Neural cell (in vitro differentiated cells): ENCODE results near the gene ELMO2. TPM values are rescaled to one million over a fixed set of nuclear protein-coding genes. Genes with fewer than 3 reads are reported as not detected.

Source experiments
- H2AFZ ChIP-seq: fragments of 200-600, 300-800 bp; sonication (generic), shearing (Covaris generic); 2 replicates; pipeline ENCODE4 v1.6.0; 2014; ENCODE audit warnings: low read depth, mild to moderate bottlenecking, antibody characterized with exemption, low read length, moderate library complexity
- H3F3A ChIP-seq: fragments of 200-600 bp; shearing (Covaris generic); 2 replicates; pipeline ENCODE4 v1.6.1; 2016; ENCODE audit warnings: mild to moderate bottlenecking, moderate library complexity, mixed read lengths, antibody characterized with exemption, low read length; ENCODE audit not compliant: insufficient read depth, poor library complexity, severe bottlenecking
- H3K27ac ChIP-seq: fragments of 200-600, 300-800 bp; sonication (generic), shearing (Covaris generic); 2 replicates; pipeline ENCODE4 v1.5.1; 2014; ENCODE audit warnings: mild to moderate bottlenecking, low read length, moderate library complexity
- H3K27me3 ChIP-seq: fragments of 300-800, 200-600 bp; sonication (generic), shearing (Covaris generic); 2 replicates; pipeline ENCODE4 v1.6.0; 2014; ENCODE audit warnings: mild to moderate bottlenecking, low read depth, low read length, moderate library complexity; ENCODE audit not compliant: insufficient read depth
- H3K36me3 ChIP-seq: fragments of 300-800, 200-600 bp; sonication (generic), shearing (Covaris generic); 2 replicates; pipeline ENCODE4 v1.5.1; 2014; ENCODE audit warnings: mild to moderate bottlenecking, antibody characterized with exemption, low read length, moderate library complexity; ENCODE audit not compliant: insufficient read depth
- H3K4me2 ChIP-seq: fragments of 300-800, 200-600 bp; sonication (generic), shearing (Covaris generic); 2 replicates; pipeline ENCODE4 v1.6.0; 2014; ENCODE audit warnings: mild to moderate bottlenecking, low read length
- H3K4me3 ChIP-seq: fragments of 300-800, 200-600 bp; sonication (generic), shearing (Covaris generic); 2 replicates; pipeline ENCODE4 v1.5.1; 2014; ENCODE audit warnings: mild to moderate bottlenecking, low read length, moderate library complexity
- H3K79me2 ChIP-seq: fragments of 200-600 bp; shearing (Covaris generic); replicated peaks from 2 replicates; pipeline ENCODE4 v1.6.0; 2014; ENCODE audit warnings: mild to moderate bottlenecking, low read length, moderate library complexity; ENCODE audit not compliant: insufficient read depth
- H3K9ac ChIP-seq: fragments of 300-800, 200-600 bp; sonication (generic), shearing (Covaris generic); 2 replicates; pipeline ENCODE4 v1.6.1; 2016; ENCODE audit warnings: mild to moderate bottlenecking, low read length, mixed read lengths
- H3K9me2 ChIP-seq: fragments of 200-600 bp; shearing (Covaris generic); 2 replicates; pipeline ENCODE4 v1.6.1; 2016; ENCODE audit warnings: mild to moderate bottlenecking, low read length, mixed read lengths; ENCODE audit not compliant: insufficient read depth
- H3K9me3 ChIP-seq: fragments of 200-600, 300-800 bp; sonication (generic), shearing (Covaris generic); 2 replicates; pipeline ENCODE4 v1.6.1; 2016; ENCODE audit warnings: mild to moderate bottlenecking, mixed run types, low read length, moderate library complexity, mixed read lengths
- H4K20me1 ChIP-seq: fragments of 200-600 bp; shearing (Covaris generic); 2 replicates; pipeline ENCODE4 v1.6.1; 2016; ENCODE audit warnings: mild to moderate bottlenecking, mixed run types; ENCODE audit not compliant: insufficient read depth
- EP300 ChIP-seq: fragments of 450-650 bp; conservative IDR thresholded peaks from 2 replicates; pipeline ENCODE4 v1.6.1; 2014; ENCODE audit warnings: antibody characterized with exemption, mild to moderate bottlenecking, moderate library complexity; ENCODE audit not compliant: poor library complexity, severe bottlenecking
- EZH2 ChIP-seq: fragments of 200-600, 300-800 bp; shearing (Covaris generic), sonication (generic); IDR thresholded peaks from 2 replicates; pipeline ENCODE4 v1.6.1; 2014; ENCODE audit warnings: antibody characterized with exemption, low read length, borderline replicate concordance, mild to moderate bottlenecking; ENCODE audit not compliant: insufficient read depth, poor library complexity, severe bottlenecking
- MXI1 ChIP-seq: fragments of 450-650 bp; conservative IDR thresholded peaks from 2 replicates; pipeline ENCODE4 v1.6.1; 2014; ENCODE audit warnings: antibody characterized with exemption, mild to moderate bottlenecking; ENCODE audit not compliant: poor library complexity, severe bottlenecking
- POLR2AphosphoS5 ChIP-seq: IDR thresholded peaks from 2 replicates; pipeline ENCODE4 v1.6.1; 2012
- RAD21 ChIP-seq: fragments of 450-650 bp; conservative IDR thresholded peaks from 2 replicates; pipeline ENCODE4 v1.6.1; 2014; ENCODE audit warnings: antibody characterized with exemption, mild to moderate bottlenecking, moderate library complexity
- SMC3 ChIP-seq: fragments of 450-650 bp; conservative IDR thresholded peaks from 2 replicates; pipeline ENCODE4 v1.6.1; 2014; ENCODE audit warnings: antibody characterized with exemption, mild to moderate bottlenecking, moderate library complexity; ENCODE audit not compliant: poor library complexity
- TAF1 ChIP-seq: IDR thresholded peaks from 2 replicates; pipeline ENCODE4 v1.6.1; 2012; ENCODE audit warnings: low read depth
- polyA plus RNA-seq: library from polyadenylated mRNA; depleted of rRNA; stranded (reverse); fragments of >200 nt; gene quantifications from 2 replicates; pipeline ENCODE4 v1.2.3, GENCODE V29; 2014
- TF ChIP-seq, protein P1 (sequence below): fragments of 450-650 bp; IDR thresholded peaks from 2 replicates; pipeline ENCODE4 v1.5.1; 2014; ENCODE audit warnings: antibody characterized with exemption, mild to moderate bottlenecking, moderate library complexity; ENCODE audit not compliant: poor library complexity, severe bottlenecking
- TF ChIP-seq, protein P2 (sequence below): IDR thresholded peaks from 2 replicates; pipeline ENCODE4 v1.6.1; 2012; ENCODE audit warnings: borderline replicate concordance

The ELMO2 gene
- polyA plus RNA-seq, 1 donor from 2014 or later, result 72.0 TPM

DNA sequence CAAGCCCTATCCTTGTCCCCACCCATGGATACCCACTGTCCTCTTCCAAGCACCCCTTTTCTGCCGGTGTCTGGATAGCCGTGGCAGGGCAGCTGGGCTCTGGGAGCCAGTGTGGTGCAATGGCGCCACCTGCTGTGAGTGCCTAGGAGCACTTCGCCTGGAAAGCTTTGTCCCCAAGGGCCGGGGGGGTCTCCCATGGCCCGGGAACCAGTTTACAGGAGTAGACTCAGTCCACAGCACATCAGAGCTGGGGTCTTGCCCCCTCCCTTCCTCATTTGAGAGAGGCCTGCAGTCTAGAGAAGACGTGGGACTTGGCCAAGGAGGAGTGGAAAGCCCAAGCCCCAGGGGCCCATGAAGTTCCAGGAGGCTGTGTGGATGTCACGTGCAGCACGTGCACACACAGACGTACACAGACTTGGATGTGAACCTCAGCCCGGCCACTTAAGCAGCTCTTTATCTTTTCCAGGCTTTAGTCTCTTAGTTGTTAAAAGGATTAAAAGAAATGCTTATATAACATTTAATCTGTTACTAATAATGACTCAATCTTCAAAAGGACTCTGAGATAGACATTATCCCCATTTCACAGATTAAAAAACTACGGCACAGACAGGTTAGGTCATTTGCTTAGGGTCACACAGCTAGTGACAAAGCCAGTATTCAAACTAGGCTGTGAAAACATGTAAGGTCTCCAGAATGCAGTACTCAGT lies 57.2 kb downstream of the ELMO2 start:
- H3K9me3 ChIP-seq, result no peaks in the 10 kb centered on the region
- peak overlapping the region; percentile 65 for H3K4me2 ChIP-seq
- no peaks in the 10 kb centered on the region for H4K20me1 ChIP-seq
- no peaks in the 10 kb centered on the region for H3K9me2 ChIP-seq
- no peak overlapping the region for H3K4me3 ChIP-seq
- H3K27me3 ChIP-seq, result no peaks in the 10 kb centered on the region
- H3K36me3 ChIP-seq, result no peaks in the 10 kb centered on the region
- H2AFZ ChIP-seq, result no peak overlapping the region
- peaks cover 5% of the 10 kb centered on the region for H3F3A ChIP-seq
- TF ChIP-seq TAF1, result no peak
- TF ChIP-seq EZH2, result no peak
- peak; percentile 97 for TF ChIP-seq RAD21
- TF ChIP-seq, protein P1, sequence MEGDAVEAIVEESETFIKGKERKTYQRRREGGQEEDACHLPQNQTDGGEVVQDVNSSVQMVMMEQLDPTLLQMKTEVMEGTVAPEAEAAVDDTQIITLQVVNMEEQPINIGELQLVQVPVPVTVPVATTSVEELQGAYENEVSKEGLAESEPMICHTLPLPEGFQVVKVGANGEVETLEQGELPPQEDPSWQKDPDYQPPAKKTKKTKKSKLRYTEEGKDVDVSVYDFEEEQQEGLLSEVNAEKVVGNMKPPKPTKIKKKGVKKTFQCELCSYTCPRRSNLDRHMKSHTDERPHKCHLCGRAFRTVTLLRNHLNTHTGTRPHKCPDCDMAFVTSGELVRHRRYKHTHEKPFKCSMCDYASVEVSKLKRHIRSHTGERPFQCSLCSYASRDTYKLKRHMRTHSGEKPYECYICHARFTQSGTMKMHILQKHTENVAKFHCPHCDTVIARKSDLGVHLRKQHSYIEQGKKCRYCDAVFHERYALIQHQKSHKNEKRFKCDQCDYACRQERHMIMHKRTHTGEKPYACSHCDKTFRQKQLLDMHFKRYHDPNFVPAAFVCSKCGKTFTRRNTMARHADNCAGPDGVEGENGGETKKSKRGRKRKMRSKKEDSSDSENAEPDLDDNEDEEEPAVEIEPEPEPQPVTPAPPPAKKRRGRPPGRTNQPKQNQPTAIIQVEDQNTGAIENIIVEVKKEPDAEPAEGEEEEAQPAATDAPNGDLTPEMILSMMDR, result peak; percentile 95
- TF ChIP-seq SMC3, result peak; percentile 97
- TF ChIP-seq, protein P2, sequence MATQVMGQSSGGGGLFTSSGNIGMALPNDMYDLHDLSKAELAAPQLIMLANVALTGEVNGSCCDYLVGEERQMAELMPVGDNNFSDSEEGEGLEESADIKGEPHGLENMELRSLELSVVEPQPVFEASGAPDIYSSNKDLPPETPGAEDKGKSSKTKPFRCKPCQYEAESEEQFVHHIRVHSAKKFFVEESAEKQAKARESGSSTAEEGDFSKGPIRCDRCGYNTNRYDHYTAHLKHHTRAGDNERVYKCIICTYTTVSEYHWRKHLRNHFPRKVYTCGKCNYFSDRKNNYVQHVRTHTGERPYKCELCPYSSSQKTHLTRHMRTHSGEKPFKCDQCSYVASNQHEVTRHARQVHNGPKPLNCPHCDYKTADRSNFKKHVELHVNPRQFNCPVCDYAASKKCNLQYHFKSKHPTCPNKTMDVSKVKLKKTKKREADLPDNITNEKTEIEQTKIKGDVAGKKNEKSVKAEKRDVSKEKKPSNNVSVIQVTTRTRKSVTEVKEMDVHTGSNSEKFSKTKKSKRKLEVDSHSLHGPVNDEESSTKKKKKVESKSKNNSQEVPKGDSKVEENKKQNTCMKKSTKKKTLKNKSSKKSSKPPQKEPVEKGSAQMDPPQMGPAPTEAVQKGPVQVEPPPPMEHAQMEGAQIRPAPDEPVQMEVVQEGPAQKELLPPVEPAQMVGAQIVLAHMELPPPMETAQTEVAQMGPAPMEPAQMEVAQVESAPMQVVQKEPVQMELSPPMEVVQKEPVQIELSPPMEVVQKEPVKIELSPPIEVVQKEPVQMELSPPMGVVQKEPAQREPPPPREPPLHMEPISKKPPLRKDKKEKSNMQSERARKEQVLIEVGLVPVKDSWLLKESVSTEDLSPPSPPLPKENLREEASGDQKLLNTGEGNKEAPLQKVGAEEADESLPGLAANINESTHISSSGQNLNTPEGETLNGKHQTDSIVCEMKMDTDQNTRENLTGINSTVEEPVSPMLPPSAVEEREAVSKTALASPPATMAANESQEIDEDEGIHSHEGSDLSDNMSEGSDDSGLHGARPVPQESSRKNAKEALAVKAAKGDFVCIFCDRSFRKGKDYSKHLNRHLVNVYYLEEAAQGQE, result no peak
- H3K9ac ChIP-seq, result peak overlapping the region; percentile 12
- no peaks in the 10 kb centered on the region for H3K79me2 ChIP-seq
- H3K27ac ChIP-seq, result peak overlapping the region; percentile 88

DNA sequence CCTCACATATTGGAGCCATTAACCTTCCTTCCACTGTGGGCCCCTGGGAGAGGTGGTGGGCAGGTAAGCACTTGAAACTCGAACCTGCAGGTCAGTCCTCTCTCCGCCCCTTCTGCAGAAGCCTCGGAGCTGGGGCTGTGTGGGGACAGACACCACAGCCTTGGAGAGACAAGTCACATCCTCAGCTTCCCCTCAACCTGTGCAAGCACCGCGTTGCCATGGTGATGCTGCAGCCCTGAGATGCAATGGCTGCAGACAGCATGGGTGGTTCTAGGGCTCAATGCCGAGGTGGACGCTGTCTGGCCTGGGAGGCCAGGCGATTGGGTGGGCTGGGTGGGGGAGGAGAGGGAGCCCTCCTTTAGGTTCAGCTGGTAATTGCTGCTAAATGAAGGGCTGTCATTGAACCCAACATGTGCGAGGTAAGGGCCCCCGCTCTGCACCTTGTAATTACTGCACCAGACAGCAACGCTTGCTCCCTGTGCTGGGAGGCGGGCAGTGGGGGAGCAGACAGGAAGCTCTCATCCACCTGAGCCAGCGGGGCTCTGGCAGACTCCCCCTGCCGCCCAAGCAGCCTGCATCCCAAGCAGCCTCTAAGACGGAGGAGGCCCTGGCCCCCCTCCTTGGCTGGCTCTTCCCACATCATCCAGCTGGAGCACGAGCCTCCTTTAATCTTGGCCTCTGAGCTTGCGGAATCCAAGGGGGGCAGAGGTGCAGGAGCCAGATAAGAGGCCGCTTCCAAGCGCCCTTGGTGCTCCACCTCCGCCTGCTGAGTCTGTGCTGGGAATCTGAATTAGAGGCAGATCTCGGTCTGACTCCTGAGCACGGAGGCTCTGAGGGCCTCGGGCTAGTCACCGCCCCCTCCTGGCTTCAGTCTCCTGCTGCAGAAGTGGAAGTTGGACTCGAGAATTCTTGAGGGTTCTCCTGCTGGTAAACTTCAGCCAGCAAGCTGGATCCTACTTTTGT lies 58.3 kb downstream of the ELMO2 start:
- Histone ChIP-seq H3K36me3 (no peaks in the 10 kb centered on the region), H2AFZ (no peak overlapping the region), H3K9ac (peak overlapping the region; percentile 61), H3K4me3 (peak overlapping the region; percentile 62), H3K4me2 (peak overlapping the region; percentile 65), H3K27me3 (no peaks in the 10 kb centered on the region), H3K9me3 (no peaks in the 10 kb centered on the region), H4K20me1 (no peaks in the 10 kb centered on the region), H3K9me2 (no peaks in the 10 kb centered on the region), H3K79me2 (no peaks in the 10 kb centered on the region), H3F3A (peaks cover 5% of the 10 kb centered on the region), H3K27ac (peak overlapping the region; percentile 88)
- TF ChIP-seq TAF1 (no peak), RAD21 (peak; percentile 8), EZH2 (no peak), SMC3 (peak; percentile 6), EP300 (no peak), POLR2AphosphoS5 (no peak), MXI1 (peak; percentile 59)
- TF ChIP-seq, protein P1, result peak; percentile 6
- TF ChIP-seq, protein P2, result peak; percentile 3
